H1 (cell line): ENCODE data around the gene ZNF845. TPM values are rescaled to one million over a fixed set of nuclear protein-coding genes. Genes with fewer than 3 reads are reported as not detected.

Source experiments
- CTCF ChIA-PET: fragments of 300-600 bp; sonication (Branson Sonifier 250); formaldehyde crosslinking; loops from one replicate; lab custom pipeline; 2021; ENCODE audit not compliant: partially characterized antibody; lab: Charles Lee
- POLR2A ChIA-PET: fragments of 300-600 bp; sonication (Branson Sonifier 250); formaldehyde crosslinking; loops from one replicate; lab custom pipeline; 2021; ENCODE audit warnings: inconsistent platforms; ENCODE audit not compliant: partially characterized antibody; lab: Charles Lee
- DNase-seq, 2 experiments: peaks; one replicate each; pipeline versions ENCODE4 v3.0.0 to v3.0.0-alpha.2; 2010 to 2022; ENCODE audit warnings: low spot score in 2 of 2, low read depth in 1 of 2, mixed read lengths in 1 of 2
- FAIRE-seq: peaks from 2 replicates; lab custom pipeline; 2011; peaks lifted over from hg19 to GRCh38; lab: Jason Lieb, UNC
- H2AFZ ChIP-seq: 2 replicates; pipeline ENCODE4 v1.8.1; 2012; ENCODE audit warnings: low read length, inconsistent platforms
- H2AK5ac ChIP-seq: 2 replicates; pipeline ENCODE4 v1.6.1; 2013; ENCODE audit warnings: low read depth, low read length
- H2BK120ac ChIP-seq: replicated peaks from 2 replicates; pipeline ENCODE3; 2013; ENCODE audit warnings: low read depth, low read length, inconsistent platforms
- H2BK12ac ChIP-seq: 2 replicates; pipeline ENCODE4 v1.6.1; 2013; ENCODE audit warnings: low read depth, low read length
- H2BK15ac ChIP-seq: 2 replicates; pipeline ENCODE4 v1.6.1; 2013; ENCODE audit warnings: low read length
- H2BK20ac ChIP-seq: 2 replicates; pipeline ENCODE4 v1.6.1; 2013; ENCODE audit warnings: low read length
- H2BK5ac ChIP-seq: 2 replicates; pipeline ENCODE4 v1.6.1; 2013; ENCODE audit warnings: low read depth, low read length
- H3K14ac ChIP-seq: 2 replicates; pipeline ENCODE4 v1.6.1; 2013; ENCODE audit warnings: inconsistent platforms; ENCODE audit not compliant: insufficient read length
- H3K18ac ChIP-seq: 2 replicates; pipeline ENCODE4 v1.6.1; 2013; ENCODE audit warnings: low read length; ENCODE audit errors: extremely low read depth
- H3K23ac ChIP-seq: 2 replicates; pipeline ENCODE4 v1.6.1; 2013; ENCODE audit warnings: inconsistent platforms; ENCODE audit not compliant: insufficient read length
- H3K23me2 ChIP-seq: 2 replicates; pipeline ENCODE4 v1.6.1; 2013; ENCODE audit warnings: low read depth, low read length
- H3K27ac ChIP-seq: 2 replicates; pipeline ENCODE4 v1.6.1; 2011; ENCODE audit warnings: low read depth, low read length, inconsistent platforms
- H3K27me3 ChIP-seq, 4 experiments: replicated peaks in 1 of 4; 1 replicate in 1 of 4; 2 replicates in 3 of 4; pipeline versions ENCODE4 v1.6.1 to v1.8.1; 2011 to 2013; ENCODE audit warnings: low read length in 3 of 4, mild to moderate bottlenecking in 3 of 4, inconsistent platforms in 2 of 4, mixed read lengths in 2 of 4, moderate library complexity in 1 of 4; ENCODE audit not compliant: control insufficient read depth in 3 of 4, insufficient read depth in 3 of 4; ENCODE audit errors: extremely low read depth in 1 of 4
- H3K36me3 ChIP-seq, 4 experiments: 2 replicates each; pipeline versions ENCODE4 v1.6.1 to v1.8.1; 2011 to 2013; ENCODE audit warnings: mild to moderate bottlenecking in 4 of 4, low read length in 3 of 4, moderate library complexity in 2 of 4, control low read depth in 1 of 4, inconsistent platforms in 1 of 4; ENCODE audit not compliant: insufficient read depth in 4 of 4, control insufficient read depth in 2 of 4
- H3K4ac ChIP-seq: replicated peaks from 2 replicates; pipeline ENCODE3; 2013; ENCODE audit warnings: low read length, low read depth, mixed read lengths, inconsistent platforms; ENCODE audit not compliant: insufficient read length
- H3K4me1 ChIP-seq, 4 experiments: replicated peaks in 1 of 4; 1 replicate in 1 of 4; 2 replicates in 3 of 4; pipeline versions ENCODE4 v1.6.1 to v1.8.1; 2011 to 2013; ENCODE audit warnings: low read length in 3 of 4, inconsistent platforms in 2 of 4, mixed read lengths in 1 of 4; ENCODE audit not compliant: insufficient read depth in 4 of 4, control insufficient read depth in 3 of 4
- H3K4me2 ChIP-seq, 2 experiments: 2 replicates each; pipeline versions ENCODE4 v1.6.1 to v1.8.1; 2011 to 2013; ENCODE audit warnings: low read depth in 2 of 2, low read length in 2 of 2, control low read depth in 1 of 2, inconsistent platforms in 1 of 2, mild to moderate bottlenecking in 1 of 2; ENCODE audit not compliant: insufficient read depth in 1 of 2
- H3K4me3 ChIP-seq, 4 experiments: fragments of 200-600, 300-600 bp in 1 of 4; sonication (generic), shearing (Covaris generic), sonication (Bioruptor Twin) in 1 of 4; 2 replicates each; pipeline versions ENCODE4 v1.5.1 to v1.8.1; 2011 to 2016; ENCODE audit warnings: low read length in 4 of 4, low read depth in 3 of 4, control low read depth in 2 of 4, inconsistent platforms in 2 of 4, mild to moderate bottlenecking in 2 of 4, mixed read lengths in 1 of 4, moderate library complexity in 1 of 4; ENCODE audit not compliant: insufficient read depth in 2 of 4; ENCODE audit errors: extremely low read depth in 1 of 4
- H3K56ac ChIP-seq: replicated peaks from 2 replicates; pipeline ENCODE3; 2013; ENCODE audit warnings: low read depth, mild to moderate bottlenecking, mixed read lengths, low read length, inconsistent platforms; ENCODE audit not compliant: insufficient read length
- H3K79me1 ChIP-seq: 2 replicates; pipeline ENCODE4 v1.6.1; 2013; ENCODE audit warnings: low read depth, low read length, control low read depth
- H3K79me2 ChIP-seq, 2 experiments: 2 replicates each; pipeline versions ENCODE4 v1.6.1 to v1.8.1; 2012 to 2013; ENCODE audit warnings: low read length in 2 of 2, mild to moderate bottlenecking in 2 of 2, inconsistent platforms in 1 of 2; ENCODE audit not compliant: insufficient read depth in 2 of 2, control insufficient read depth in 1 of 2
- H3K9ac ChIP-seq, 4 experiments: replicated peaks in 1 of 4; 1 replicate in 1 of 4; 2 replicates in 3 of 4; pipeline versions ENCODE4 v1.6.1 to v1.8.1; 2011 to 2013; ENCODE audit warnings: low read depth in 3 of 4, low read length in 3 of 4, control low read depth in 2 of 4, mild to moderate bottlenecking in 2 of 4, moderate library complexity in 2 of 4, inconsistent platforms in 1 of 4; ENCODE audit errors: extremely low read depth in 1 of 4
- H3K9me3 ChIP-seq, 2 experiments: 2 replicates each; pipeline versions ENCODE4 v1.6.1 to v1.8.1; 2012 to 2013; ENCODE audit warnings: mild to moderate bottlenecking in 2 of 2, moderate library complexity in 2 of 2, control low read depth in 1 of 2, inconsistent platforms in 1 of 2, low read depth in 1 of 2, low read length in 1 of 2, mixed read lengths in 1 of 2; ENCODE audit not compliant: insufficient read depth in 2 of 2
- H4K20me1 ChIP-seq, 2 experiments: replicated peaks in 1 of 2; 2 replicates each; pipeline versions ENCODE3 to v1.8.1; 2011 to 2013; ENCODE audit warnings: inconsistent platforms in 2 of 2, low read length in 2 of 2, mild to moderate bottlenecking in 1 of 2; ENCODE audit not compliant: insufficient read depth in 2 of 2, control insufficient read depth in 1 of 2
- H4K5ac ChIP-seq: 2 replicates; pipeline ENCODE4 v1.6.1; 2013; ENCODE audit warnings: low read length, low read depth, mixed read lengths, inconsistent platforms; ENCODE audit not compliant: insufficient read length
- H4K8ac ChIP-seq: 2 replicates; pipeline ENCODE4 v1.8.0; 2013; ENCODE audit warnings: mild to moderate bottlenecking, moderate library complexity, low read length, inconsistent platforms; ENCODE audit not compliant: insufficient read depth; ENCODE audit errors: extremely low read depth
- H4K91ac ChIP-seq: replicated peaks from 2 replicates; pipeline ENCODE3; 2013; ENCODE audit warnings: low read length, mixed read lengths, inconsistent platforms; ENCODE audit not compliant: insufficient read length
- CBX5 ChIP-seq: fragments of 300-800, 300-1000 bp; sonication (generic); IDR thresholded peaks from 2 replicates; pipeline ENCODE4 v1.7.1; 2016; ENCODE audit warnings: antibody characterized with exemption, low read length, low read depth
- CEBPB ChIP-seq: IDR thresholded peaks from 2 replicates; pipeline ENCODE4 v1.6.1; 2012; ENCODE audit warnings: low read depth, low read length
- CHD2 ChIP-seq: IDR thresholded peaks from 2 replicates; pipeline ENCODE4 v1.6.1; 2012; ENCODE audit warnings: low read length, improper control_type of control experiment
- CREB1 ChIP-seq: IDR thresholded peaks from 2 replicates; pipeline ENCODE4 v1.6.1; 2012; ENCODE audit warnings: inconsistent platforms
- E2F6 ChIP-seq: IDR thresholded peaks from 2 replicates; pipeline ENCODE4 v1.6.1; 2012; ENCODE audit warnings: inconsistent platforms
- EGR1 ChIP-seq: IDR thresholded peaks from 2 replicates; pipeline ENCODE4 v1.6.1; 2011; ENCODE audit warnings: low read depth, low read length, borderline replicate concordance
- EP300 ChIP-seq, 2 experiments: IDR thresholded peaks; 1 replicate in 1 of 2; 2 replicates in 1 of 2; pipeline ENCODE4 v1.6.1; 2011 to 2012; ENCODE audit warnings: low read depth in 2 of 2, low read length in 2 of 2, mild to moderate bottlenecking in 2 of 2, borderline replicate concordance in 1 of 2, inconsistent platforms in 1 of 2, moderate library complexity in 1 of 2
- MAX ChIP-seq: IDR thresholded peaks from 2 replicates; pipeline ENCODE4 v1.6.1; 2012; ENCODE audit warnings: inconsistent platforms
- RNF2 ChIP-seq: fragments of 200-900, 300-1000 bp; sonication (generic); IDR thresholded peaks from 2 replicates; pipeline ENCODE4 v1.7.1; 2016; ENCODE audit warnings: borderline replicate concordance, low read depth, mild to moderate bottlenecking, antibody characterized with exemption, low read length; ENCODE audit not compliant: poor library complexity, severe bottlenecking; ENCODE audit errors: missing control alignments
- SIRT6 ChIP-seq: IDR thresholded peaks from one replicate; pipeline ENCODE4 v1.7.1; 2012; ENCODE audit warnings: low read length, inconsistent platforms
- SIX5 ChIP-seq: IDR thresholded peaks from 2 replicates; pipeline ENCODE4 v1.6.1; 2011; ENCODE audit warnings: mild to moderate bottlenecking, low read depth, low read length
- SRF ChIP-seq: IDR thresholded peaks from 2 replicates; pipeline ENCODE4 v1.6.1; 2011; ENCODE audit warnings: mild to moderate bottlenecking, low read depth, low read length, moderate library complexity
- USF2 ChIP-seq: IDR thresholded peaks from 2 replicates; pipeline ENCODE4 v1.6.1; 2011; ENCODE audit warnings: low read length, improper control_type of control experiment
- WGBS, 2 experiments: shearing (Covaris generic) in 1 of 2; methylation state at CpG; one replicate each; pipeline versions ENCODE4 v1.1.6 to v1.1.7; 2013 to 2015; ENCODE audit warnings: low lambda C conversion rate in 2 of 2, mixed read lengths in 2 of 2, inconsistent platforms in 1 of 2, low coverage in 1 of 2, missing lambda C conversion rate in 1 of 2; ENCODE audit not compliant: insufficient replicate concordance in 2 of 2, insufficient coverage in 1 of 2, insufficient read length in 1 of 2; ENCODE audit errors: extremely low coverage in 1 of 2, missing lambda C conversion rate in 1 of 2; 5-methylcytosine and 5-hydroxymethylcytosine counted together
- polyA plus RNA-seq, 7 experiments: library from polyadenylated mRNA; depleted of rRNA in 3 of 7; stranded (reverse) in 5 of 7; unstranded in 2 of 7; fragments of >200 nt in 5 of 7; fragments of 200-250 nt in 2 of 7; gene quantifications; 1 replicate in 5 of 7; 2 replicates in 1 of 7; 4 replicates in 1 of 7; pipeline versions ENCODE4 v1.2.1 to v1.2.3, GENCODE V29; 2011 to 2013; ENCODE audit warnings: missing spikeins in 2 of 7, mixed read lengths in 2 of 7
- total RNA-seq: library from RNA; stranded (reverse); fragmentation: NEBNext Ultra II Directional; extraction: Animal tissue kit (Norgen Biotek cat#: 25700); gene quantifications from 2 replicates; pipeline ENCODE4 v1.2.1, GENCODE V29; 2021

ZNF845 gene
- total and polyA plus RNA-seq, 2 of the 8 experiments (the other 6 are each of a cell fraction or from before 2014, with no cell fraction given): 3.6 to 22.5 TPM

GRCh38 chr19:53355739-53356138, 22.2 kb downstream of the ZNF845 start:
- FAIRE-seq: no peak
- Histone ChIP-seq H4K8ac (no peak overlapping the region), H3K79me2 (no peaks in the 10 kb centered on the region), H4K20me1 (no peaks in the 10 kb centered on the region), H3K4me2 (no peak overlapping the region), H3K27me3 (no peaks in the 10 kb centered on the region), H4K91ac (no peak overlapping the region), H2BK12ac (no peak overlapping the region), H3K4me3 (no peak overlapping the region), H3K23me2 (no peaks in the 10 kb centered on the region), H3K23ac (no peak overlapping the region), H3K14ac (no peak overlapping the region), H2AFZ (no peak overlapping the region), H3K18ac (no peak overlapping the region), H3K27ac (no peak overlapping the region), H3K79me1 (no peaks in the 10 kb centered on the region), H2BK20ac (no peak overlapping the region), H3K56ac (no peak overlapping the region), H2AK5ac (no peak overlapping the region), H2BK120ac (no peak overlapping the region), H3K36me3 (peaks cover 5 to 41% (median 28%) of the 10 kb centered on the region in 4 experiments; a peak in 7 of 8 replicates), H3K4ac (no peak overlapping the region), H4K5ac (no peak overlapping the region), H3K9me3 (peaks cover 53 to 54% of the 10 kb centered on the region in 2 experiments), H3K4me1 (no peaks in the 10 kb centered on the region), H2BK15ac (no peak overlapping the region), H2BK5ac (no peak overlapping the region), H3K9ac (no peak overlapping the region)
- POLR2A ChIA-PET: no interaction called here
- DNase-seq: no peak
- CTCF ChIA-PET: no interaction called here
- 86% methylated on average over 1 of the region's 1 CpG; no CpG with 5 or more reads in 1 of the 2 experiments for WGBS, 2 experiments
- TF ChIP-seq CEBPB (no peak), CBX5 (no peak), RNF2 (no peak), SIRT6 (no peak), EGR1 (no peak), MAX (no peak), E2F6 (no peak), EP300 (IDR thresholded peaks at IDR 0.05; ENCODE audit: borderline replicate concordance in 1 of 2, low read depth in 2 of 2, low read length in 2 of 2) (no peak), CREB1 (no peak), SIX5 (no peak), SRF (no peak), CHD2 (no peak), USF2 (no peak)
